HepG2 (cell line): ENCODE measurements around the gene NRG3. TPM values are rescaled to one million over a fixed set of nuclear protein-coding genes. Genes with fewer than 3 reads are reported as not detected.

Experiments
- ATAC-seq: fragments of 200-7000 bp; cut with Tn5 transposase; 3 replicates; pipeline ENCODE4 v1.9.1; 2020; ENCODE audit warnings: mild to moderate bottlenecking, moderate library complexity
- BruUV-seq: library from RNA; stranded (reverse); fragments of 400-500 nt; replicated peaks from 2 replicates; lab custom pipeline; 2021; lab: Mats Ljungman, UMichigan
- CTCF ChIA-PET: fragments of 300-600 bp; formaldehyde crosslinking; extraction: SDS; loops from one replicate; lab custom pipeline; 2021; ENCODE audit warnings: low total read pairs, inconsistent platforms, low intra/inter-chr PET ratio; lab: Yijun Ruan, JAX
- POLR2A ChIA-PET: fragments of 350-600 bp; sonication (Branson Sonifier 250); formaldehyde crosslinking; loops from one replicate; lab custom pipeline; 2020; ENCODE audit warnings: antibody characterized with exemption, inconsistent platforms; lab: Yijun Ruan, JAX
- DNase-seq: peaks from one replicate; pipeline ENCODE4 v3.0.0-alpha.2; 2015; ENCODE audit warnings: low spot score
- FAIRE-seq: peaks from 3 replicates; lab custom pipeline; 2011; peaks lifted over from hg19 to GRCh38; lab: Jason Lieb, UNC
- H2AFZ ChIP-seq: one replicate; pipeline ENCODE4 v1.6.1; 2011; ENCODE audit warnings: low read length, inconsistent platforms
- H3K27ac ChIP-seq: fragments of 300-600 bp; 3 replicates; pipeline ENCODE4 v1.8.0; 2011; ENCODE audit warnings: mixed run types, mild to moderate bottlenecking, mixed read lengths, low read length, inconsistent platforms; ENCODE audit not compliant: insufficient read depth; ENCODE audit errors: extremely low read length
- H3K27me3 ChIP-seq, 2 experiments: fragments of 200-600 bp in 1 of 2; 2 replicates in 1 of 2; 3 replicates in 1 of 2; pipeline versions ENCODE4 v1.6.0 to v1.8.0; 2011; ENCODE audit warnings: low read length in 2 of 2, mild to moderate bottlenecking in 2 of 2, moderate library complexity in 2 of 2, inconsistent platforms in 1 of 2; ENCODE audit not compliant: insufficient read depth in 2 of 2, control insufficient read depth in 1 of 2
- H3K36me3 ChIP-seq, 2 experiments: fragments of 200-600 bp in 1 of 2; replicated peaks in 1 of 2; 2 replicates in 1 of 2; 3 replicates in 1 of 2; pipeline versions ENCODE4 v1.5.1 to v1.8.0; 2011; ENCODE audit warnings: low read length in 2 of 2, inconsistent platforms in 1 of 2; ENCODE audit not compliant: insufficient read depth in 2 of 2, control insufficient read depth in 1 of 2
- H3K4me1 ChIP-seq: 2 replicates; pipeline ENCODE4 v1.5.1; 2012; ENCODE audit warnings: low read length, inconsistent platforms; ENCODE audit not compliant: insufficient read depth
- H3K4me2 ChIP-seq: 2 replicates; pipeline ENCODE4 v1.6.0; 2011; ENCODE audit warnings: low read depth, low read length, inconsistent platforms
- H3K4me3 ChIP-seq, 3 experiments: fragments of 200-600 bp in 1 of 3; sonication (generic), shearing (Covaris generic) in 1 of 3; replicated peaks in 1 of 3; 2 replicates each; pipeline ENCODE4 v1.5.1; 2011 to 2016; ENCODE audit warnings: low read length in 3 of 3, inconsistent platforms in 2 of 3, low read depth in 2 of 3, mild to moderate bottlenecking in 2 of 3, control low read depth in 1 of 3, mixed read lengths in 1 of 3; ENCODE audit not compliant: insufficient read depth in 1 of 3
- H3K79me2 ChIP-seq: one replicate; pipeline ENCODE4 v1.6.1; 2011; ENCODE audit warnings: low read length, inconsistent platforms; ENCODE audit not compliant: insufficient read depth
- H3K9ac ChIP-seq: 2 replicates; pipeline ENCODE4 v1.6.0; 2011; ENCODE audit warnings: mild to moderate bottlenecking, low read depth, low read length, inconsistent platforms; ENCODE audit not compliant: insufficient read depth
- H3K9me3 ChIP-seq: 2 replicates; pipeline ENCODE4 v1.5.1; 2012; ENCODE audit warnings: mild to moderate bottlenecking, low read length
- H4K20me1 ChIP-seq: 2 replicates; pipeline ENCODE4 v1.6.0; 2011; ENCODE audit warnings: inconsistent platforms, mild to moderate bottlenecking, low read length, moderate library complexity; ENCODE audit not compliant: insufficient read depth
- CBX1 ChIP-seq: IDR thresholded peaks from one replicate; pipeline ENCODE4 v1.6.1; 2016; ENCODE audit warnings: antibody characterized with exemption, low read depth
- DPF2 ChIP-seq: sonication (generic); formaldehyde crosslinking; IDR thresholded peaks from 2 replicates; pipeline ENCODE4 v1.4.0; 2020; ENCODE audit warnings: mild to moderate bottlenecking, low read depth, missing genetic modification reagents, borderline replicate concordance
- GABPB1 ChIP-seq: IDR thresholded peaks from 2 replicates; pipeline ENCODE4 v1.6.1; 2016; ENCODE audit warnings: mild to moderate bottlenecking, missing genetic modification reagents, moderate library complexity, missing compliant biosample characterization
- KLF12 ChIP-seq: sonication (generic); formaldehyde crosslinking; IDR thresholded peaks from 2 replicates; pipeline ENCODE4 v1.4.0; 2020; ENCODE audit warnings: missing genetic modification reagents, borderline replicate concordance
- SIN3B ChIP-seq: fragments of 150-350 bp; IDR thresholded peaks from 2 replicates; pipeline ENCODE4 v1.6.1; 2014; ENCODE audit warnings: low read length
- SRF ChIP-seq: IDR thresholded peaks from 2 replicates; pipeline ENCODE4 v1.6.1; 2011; ENCODE audit warnings: mild to moderate bottlenecking, low read depth, low read length, moderate library complexity
- ZNF136 ChIP-seq: sonication (generic); formaldehyde crosslinking; IDR thresholded peaks from 2 replicates; pipeline ENCODE4 v1.8.1; 2022; ENCODE audit warnings: low read depth, mild to moderate bottlenecking, moderate library complexity, missing genetic modification reagents
- ZNF652 ChIP-seq: IDR thresholded peaks from 2 replicates; pipeline ENCODE4 v1.6.1; 2016; ENCODE audit warnings: low read depth, borderline replicate concordance
- WGBS: methylation state at CpG from one replicate; pipeline ENCODE4 v1.1.6; 2017; ENCODE audit warnings: low lambda C conversion rate; 5-methylcytosine and 5-hydroxymethylcytosine counted together
- in situ Hi-C: cut with HindIII; loops from 2 replicates; pipeline ENCODE4 v1.10.0; 2017; ENCODE audit warnings: low pct_unique_long_range_greater_than_20kb; ENCODE audit not compliant: extremely low pct_ligation_motif_present
- intact Hi-C: fragments of 100-400 bp; cut with micrococcal nuclease; formaldehyde crosslinking; loops from one replicate; pipeline ENCODE4 v1.10.0; 2022; ENCODE audit not compliant: unreplicated experiment
- polyA plus RNA-seq, 8 experiments: library from polyadenylated mRNA; depleted of rRNA in 3 of 8; stranded (reverse) in 7 of 8; unstranded in 1 of 8; fragments of >200 nt; fragmentation: Illumina TruSeq in 4 of 8; extraction: Trizol in 4 of 8; gene quantifications; 2 replicates each; pipeline versions ENCODE4 v1.2.1 to v1.2.3, GENCODE V29; 2011 to 2016; ENCODE audit warnings: low read depth in 4 of 8, missing spikeins in 1 of 8, mixed read lengths in 1 of 8; ENCODE audit not compliant: insufficient read depth in 1 of 8
- total RNA-seq, 5 experiments: library from RNA; depleted of rRNA; stranded (reverse); fragments of >200 nt; fragmentation: Illumina TruSeq; extraction: Trizol; gene quantifications; 2 replicates each; pipeline ENCODE4 v1.2.3, GENCODE V29; 2016; ENCODE audit warnings: low read depth in 1 of 5
- TF ChIP-seq, protein P1 (sequence below): sonication (generic); formaldehyde crosslinking; IDR thresholded peaks from 2 replicates; pipeline ENCODE4 v1.5.0; 2020; ENCODE audit warnings: missing genetic modification reagents

NRG3 gene
- total and polyA plus RNA-seq, 2 of the 13 experiments (the other 11 are each of a cell fraction or from before 2014, with no cell fraction given) = not detected

DNA sequence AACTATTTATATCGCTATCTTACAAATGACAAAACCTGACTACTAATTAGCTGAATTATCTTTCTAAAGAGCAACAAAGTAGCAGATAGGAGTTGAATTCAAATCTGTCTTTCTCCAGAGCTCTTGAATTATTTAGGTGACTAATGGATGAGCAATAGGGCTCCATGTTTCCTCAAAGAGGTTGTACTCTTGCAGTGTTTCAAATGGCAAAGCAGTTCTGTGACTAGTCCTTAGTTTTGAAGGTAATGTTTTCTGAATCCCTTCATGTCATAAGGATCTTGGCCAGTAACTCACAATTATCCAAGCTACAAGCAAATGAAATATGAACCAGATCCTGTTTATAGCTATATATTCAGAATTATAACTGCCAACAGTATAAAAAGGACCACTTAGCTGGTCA is 999.7 kb downstream of the NRG3 start:
- H3K4me2 ChIP-seq = no peak overlapping the region
- H3K27ac ChIP-seq = no peak overlapping the region
- CTCF ChIA-PET = no interaction called here
- TF ChIP-seq SRF (no peak), ZNF136 (CRISPR knock-in tag) (no peak), KLF12 (CRISPR knock-in tag) (no peak), ZNF652 (CRISPR knock-in tag) (no peak), GABPB1 (CRISPR knock-in tag) (no peak), SIN3B (no peak), CBX1 (no peak), DPF2 (CRISPR knock-in tag) (no peak)
- TF ChIP-seq, protein P1, sequence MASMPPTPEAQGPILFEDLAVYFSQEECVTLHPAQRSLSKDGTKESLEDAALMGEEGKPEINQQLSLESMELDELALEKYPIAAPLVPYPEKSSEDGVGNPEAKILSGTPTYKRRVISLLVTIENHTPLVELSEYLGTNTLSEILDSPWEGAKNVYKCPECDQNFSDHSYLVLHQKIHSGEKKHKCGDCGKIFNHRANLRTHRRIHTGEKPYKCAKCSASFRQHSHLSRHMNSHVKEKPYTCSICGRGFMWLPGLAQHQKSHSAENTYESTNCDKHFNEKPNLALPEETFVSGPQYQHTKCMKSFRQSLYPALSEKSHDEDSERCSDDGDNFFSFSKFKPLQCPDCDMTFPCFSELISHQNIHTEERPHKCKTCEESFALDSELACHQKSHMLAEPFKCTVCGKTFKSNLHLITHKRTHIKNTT (CRISPR knock-in tag) = no peak
- TF ChIP-seq, all 625 proteins: peak for 0
- no peaks in the 10 kb centered on the region for H4K20me1 ChIP-seq
- in situ Hi-C loops = no loop called here
- H3K4me3 ChIP-seq = no peak overlapping the region
- intact Hi-C loops = no loop called here
- DNase-seq (no peak), ATAC-seq (no peak), FAIRE-seq (no peak)
- no TSS peak for BruUV-seq
- H3K79me2 ChIP-seq = no peaks in the 10 kb centered on the region
- WGBS = 96% methylated on average over 1 of the region's 1 CpG
- H3K9ac ChIP-seq = no peak overlapping the region
- no peaks in the 10 kb centered on the region for H3K27me3 ChIP-seq
- POLR2A ChIA-PET = no interaction called here
- H3K4me1 ChIP-seq = no peaks in the 10 kb centered on the region
- H3K36me3 ChIP-seq = no peaks in the 10 kb centered on the region
- no peak overlapping the region for H2AFZ ChIP-seq
- peaks cover 52% of the 10 kb centered on the region for H3K9me3 ChIP-seq
